GM18507 (cell line): Measurements from ENCODE around the gene GABRG3.
"Not testable (repeated sequence)": the region's sequence is repeated elsewhere in the genome, so short reads cannot be mapped to it uniquely, and the experiment has no call there.

Source experiments
- DNase-seq: peaks from one replicate; pipeline ENCODE4 v3.0.0; 2011; ENCODE audit warnings: low read depth; ENCODE audit not compliant: insufficient read length; ENCODE audit errors: extremely low spot score
- FAIRE-seq: peaks from 2 replicates; lab custom pipeline; 2011; peaks lifted over from hg19 to GRCh38; lab: Jason Lieb, UNC

The GABRG3 gene

DNA sequence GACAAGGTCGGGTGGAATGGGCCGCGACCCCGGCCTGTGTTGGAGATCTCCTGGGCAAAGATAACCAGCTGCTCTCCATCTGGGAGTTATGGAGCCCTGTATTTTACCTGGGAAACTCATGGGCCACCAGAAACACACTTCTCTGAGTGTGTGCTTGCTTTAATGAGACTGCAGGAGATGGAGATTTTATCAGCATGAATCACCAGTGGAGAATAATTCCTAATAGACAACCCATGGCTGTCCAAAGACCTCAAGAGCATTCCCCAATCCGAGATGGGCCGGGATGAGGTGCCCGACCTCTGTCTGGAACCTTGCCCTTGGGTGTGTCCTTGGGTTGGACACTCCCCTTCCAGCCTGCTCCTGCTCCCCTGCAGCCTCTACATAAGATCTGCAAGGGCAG is 389.3 kb downstream of the GABRG3 start:
- DNase-seq (no peak), FAIRE-seq (no peak)

DNA sequence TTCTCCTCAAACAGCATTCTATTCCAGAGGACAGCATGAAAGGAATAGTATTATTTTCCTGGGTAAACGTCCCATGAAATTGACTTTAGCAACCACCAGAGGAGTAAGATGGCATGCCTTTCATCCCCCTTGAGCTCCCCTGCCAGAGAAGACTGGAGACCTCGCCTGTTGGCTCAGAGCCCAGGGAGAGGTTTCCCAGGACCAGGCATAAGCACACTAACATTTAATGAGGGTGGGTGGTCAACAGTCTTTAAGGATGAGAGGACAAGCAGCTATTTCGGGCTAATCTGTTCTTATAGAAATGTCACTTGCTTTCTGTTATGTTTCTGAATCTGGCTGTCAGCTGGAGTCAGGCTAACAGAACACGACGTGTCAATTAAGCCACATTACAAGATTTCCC is 390.5 kb downstream of the GABRG3 start:
- FAIRE-seq = no peak
- no peak for DNase-seq

- DNase-seq = no peak
Measured at GRCh38 chr15:27365456-27365855, 394.5 kb downstream of the GABRG3 start.

GRCh38 chr15:27377391-27377790 is 406.4 kb downstream of the GABRG3 start:
- not testable (repeated sequence) for FAIRE-seq, DNase-seq

More at GRCh38 chr15:27365456-27365855, 394.5 kb downstream of the GABRG3 start:
- FAIRE-seq = no peak

- FAIRE-seq = no peak
- DNase-seq = no peak
Measured at GRCh38 chr15:27382361-27383025, 411.5 kb downstream of the GABRG3 start.

- DNase-seq (no peak), FAIRE-seq (no peak)
Measured at GRCh38 chr15:27383726-27384125, 412.7 kb downstream of the GABRG3 start.

DNA sequence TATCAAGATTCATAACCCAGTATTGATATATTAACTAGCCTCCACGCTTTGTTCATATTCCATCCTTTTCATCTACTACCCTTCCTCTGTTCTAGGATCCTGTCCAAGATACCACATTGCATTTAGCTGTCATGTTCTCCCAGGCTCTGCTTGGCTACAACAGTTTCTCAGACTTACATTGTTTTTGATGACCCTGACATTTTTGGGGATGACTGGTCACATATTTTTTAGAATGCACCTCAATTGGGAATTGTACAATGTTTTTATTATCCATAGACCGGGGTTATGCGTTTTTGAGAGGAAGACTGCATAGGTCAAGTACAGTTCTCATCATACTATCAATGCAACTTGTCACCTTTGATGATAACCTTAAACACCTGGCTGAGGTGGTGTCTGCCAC is 421.2 kb downstream of the GABRG3 start:
- DNase-seq = no peak
- FAIRE-seq = no peak

GRCh38 chr15:27396521-27396920 is 425.5 kb downstream of the GABRG3 start:
- DNase-seq = no peak
- FAIRE-seq = no peak

- DNase-seq = no peak
- no peak for FAIRE-seq
Measured at GRCh38 chr15:27396996-27397395, 426.0 kb downstream of the GABRG3 start.

DNA sequence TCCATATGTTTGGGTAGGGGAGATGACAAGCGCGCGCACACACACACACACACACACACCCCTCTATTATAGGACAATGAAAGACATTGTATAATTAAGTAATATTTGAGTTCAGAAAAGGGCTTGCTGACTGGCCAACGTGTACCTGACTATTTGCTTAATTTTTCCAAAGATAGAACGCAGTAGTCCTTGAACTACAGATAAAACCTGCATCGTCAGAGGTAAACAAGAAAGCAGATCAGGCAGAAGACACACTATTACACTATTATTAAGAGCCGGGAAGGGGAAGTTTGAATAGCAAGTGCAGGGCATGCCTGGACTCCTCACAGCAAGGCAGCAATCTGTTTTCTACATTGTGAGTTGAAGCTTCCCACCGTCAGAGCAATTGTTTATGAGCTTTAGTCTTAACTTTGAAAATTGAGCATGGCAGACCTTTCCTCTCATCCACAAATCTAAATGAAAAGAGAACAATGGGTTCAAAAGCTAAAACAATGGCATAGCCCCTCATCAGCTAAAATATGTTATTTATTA is 427.7 kb downstream of the GABRG3 start:
- DNase-seq (no peak), FAIRE-seq (no peak)

- no peak for DNase-seq
- FAIRE-seq = no peak
Measured at GRCh38 chr15:27399241-27399640, 428.3 kb downstream of the GABRG3 start.

- no peak for DNase-seq
- FAIRE-seq = no peak
Measured at GRCh38 chr15:27401471-27401870, 430.5 kb downstream of the GABRG3 start.

- no peak for FAIRE-seq
- DNase-seq = no peak
Measured at GRCh38 chr15:27408428-27408827, 437.4 kb downstream of the GABRG3 start.

DNA sequence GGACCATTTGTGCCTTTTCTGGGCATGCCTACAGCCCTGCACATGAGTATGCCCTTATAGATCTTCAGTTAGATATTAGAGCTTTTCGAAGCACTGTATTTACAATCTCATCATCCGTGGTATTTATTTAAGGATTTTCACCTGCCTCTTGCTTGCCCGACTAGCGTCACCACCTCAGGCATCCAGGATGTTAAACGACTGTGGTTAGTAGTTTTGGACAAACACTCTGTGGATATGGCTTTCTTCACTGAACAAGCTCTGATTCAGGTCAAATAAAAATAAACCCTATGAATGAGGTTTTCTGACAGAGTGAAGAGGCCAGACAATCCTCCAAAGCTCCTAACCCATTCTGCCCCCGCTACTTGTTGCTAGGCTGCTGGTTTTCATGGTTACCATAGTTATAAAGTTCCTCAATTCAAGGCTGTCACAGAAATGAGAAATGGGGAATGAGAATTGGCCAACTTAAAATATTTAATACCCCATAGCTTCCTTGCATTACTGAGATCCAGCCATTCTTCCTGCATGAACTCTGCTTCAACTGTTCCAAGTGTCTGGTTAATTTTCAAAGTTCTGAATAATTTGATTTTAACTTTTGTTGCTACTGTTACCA is 440.1 kb downstream of the GABRG3 start:
- no peak for DNase-seq
- no peak for FAIRE-seq

GRCh38 chr15:27412415-27412814 is 441.4 kb downstream of the GABRG3 start:
- no peak for FAIRE-seq
- DNase-seq = no peak

- FAIRE-seq (no peak), DNase-seq (no peak)
Measured at GRCh38 chr15:27414168-27414870, 443.3 kb downstream of the GABRG3 start.

GRCh38 chr15:27418726-27419125 is 447.7 kb downstream of the GABRG3 start:
- FAIRE-seq (no peak), DNase-seq (no peak)

DNA sequence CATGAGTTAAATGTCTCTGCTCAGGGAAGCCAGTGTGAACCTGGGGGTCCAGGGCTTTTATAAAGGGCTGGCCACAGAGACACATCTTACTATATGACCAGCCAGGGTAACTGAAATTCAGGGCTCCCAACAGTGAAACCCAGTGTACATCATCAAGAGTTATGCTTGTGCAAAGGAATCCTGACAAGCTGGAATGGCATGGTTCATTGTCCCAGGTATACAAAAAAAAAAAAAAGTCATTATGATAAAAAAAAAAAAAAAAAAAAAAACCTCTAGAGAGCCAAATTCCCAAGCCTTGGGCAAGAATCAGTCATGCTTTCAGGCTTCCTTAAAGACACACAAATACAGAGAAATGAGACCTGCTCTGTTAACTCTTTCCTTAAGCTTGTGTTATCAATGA is 452.0 kb downstream of the GABRG3 start:
- no peak for DNase-seq
- FAIRE-seq = no peak

DNA sequence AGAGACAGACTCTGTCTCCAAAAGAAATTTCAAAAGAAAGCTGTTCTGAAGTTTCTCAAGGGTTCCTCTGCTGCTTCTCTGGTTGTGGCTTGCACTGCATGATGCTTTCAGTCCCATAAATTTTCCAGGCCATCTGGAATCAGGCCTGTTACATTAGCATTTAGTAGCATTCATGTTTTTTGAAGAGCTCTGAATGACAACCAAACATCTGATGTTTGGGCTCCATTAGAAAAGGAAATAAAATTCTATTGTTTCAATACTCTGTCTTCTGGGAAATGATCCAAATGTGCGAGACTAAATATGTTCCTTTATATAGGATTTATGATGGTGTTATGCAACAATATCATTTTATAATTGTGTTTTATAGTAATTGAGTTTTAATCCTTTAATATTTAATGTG is 455.8 kb downstream of the GABRG3 start:
- FAIRE-seq (no peak), DNase-seq (no peak)

GRCh38 chr15:27427276-27427675 is 456.3 kb downstream of the GABRG3 start:
- DNase-seq (no peak), FAIRE-seq (no peak)

- DNase-seq = no peak
- no peak for FAIRE-seq
Measured at GRCh38 chr15:27428151-27428550, 457.2 kb downstream of the GABRG3 start.
